Measurements from ENCODE around the gene TMEM114. TPM values are rescaled to one million over a fixed set of nuclear protein-coding genes. Genes with fewer than 3 reads are reported as not detected.
A peak's percentile ranks its signal among the peaks of the same experiment; 100 is the strongest.
"Not testable (repeated sequence)": the region's sequence is repeated elsewhere in the genome, so short reads cannot be mapped to it uniquely, and the experiment has no call there.

The TMEM114 gene
- total RNA-seq, 1 experiment from 2014 or later = not detected

- no peak for DNase-seq (ENCODE audit: low spot score)
Observed at GRCh38 chr16:8576141-8577004, 13.9 kb downstream of the TMEM114 start.

DNA sequence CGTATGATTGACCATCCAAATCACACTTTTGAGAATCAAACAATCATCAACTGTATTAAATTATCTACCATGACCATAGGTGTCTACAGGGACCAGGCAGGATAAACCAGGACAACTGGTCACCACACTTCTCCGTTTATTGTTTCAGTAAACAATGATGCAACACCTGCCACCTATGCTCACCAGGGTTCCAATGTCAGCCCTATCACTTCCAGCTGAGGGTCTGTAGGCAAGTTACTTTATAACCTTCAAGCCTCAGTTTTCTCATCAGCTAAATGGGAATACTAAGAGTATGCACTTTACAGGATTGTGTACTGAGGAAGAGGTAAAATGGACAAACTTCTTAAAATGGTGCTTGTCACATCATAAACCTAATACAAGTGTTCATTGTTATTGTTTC, 14.9 kb downstream of the TMEM114 start:
- DNase-seq (ENCODE audit: low spot score) = no peak

DNA sequence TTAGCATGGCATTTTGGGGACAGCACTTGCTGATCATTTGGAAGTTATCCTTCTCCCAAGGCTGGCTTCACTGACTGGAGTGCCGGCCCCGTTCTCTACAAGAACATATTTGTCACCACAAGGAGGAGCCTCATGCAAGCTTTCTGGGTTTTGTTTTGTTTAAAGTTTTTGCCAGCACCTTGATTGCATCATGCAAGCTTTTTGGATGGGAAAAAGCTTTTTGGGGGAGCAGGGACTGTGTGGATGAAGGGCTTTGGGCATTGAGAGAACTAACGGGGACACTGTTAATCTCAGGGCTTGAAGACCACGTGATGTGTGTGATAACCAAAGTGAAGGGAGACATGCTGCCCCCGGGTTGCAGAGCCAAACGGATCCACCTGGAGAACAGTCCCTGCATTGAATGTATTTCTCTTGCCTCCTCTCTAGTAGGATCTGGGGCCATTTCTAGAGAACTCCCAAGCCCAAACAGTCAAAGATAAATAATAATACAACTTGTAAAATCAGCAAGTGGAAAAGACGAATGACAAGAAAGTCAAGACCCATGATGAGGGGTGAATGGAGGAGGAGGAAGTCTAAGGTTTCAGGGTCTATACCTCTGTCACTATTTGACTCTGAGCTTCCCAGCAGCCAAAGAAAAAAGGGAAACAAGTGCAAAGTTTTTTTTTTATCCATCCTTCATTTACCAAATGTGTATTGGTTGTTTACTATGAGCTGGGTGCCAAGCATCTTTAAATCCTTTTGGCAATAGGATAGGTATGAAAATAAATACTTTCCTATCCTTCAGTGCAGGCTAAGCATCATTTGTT, 17.2 kb downstream of the TMEM114 start:
- peak; percentile 37 for DNase-seq (ENCODE audit: low spot score)

DNA sequence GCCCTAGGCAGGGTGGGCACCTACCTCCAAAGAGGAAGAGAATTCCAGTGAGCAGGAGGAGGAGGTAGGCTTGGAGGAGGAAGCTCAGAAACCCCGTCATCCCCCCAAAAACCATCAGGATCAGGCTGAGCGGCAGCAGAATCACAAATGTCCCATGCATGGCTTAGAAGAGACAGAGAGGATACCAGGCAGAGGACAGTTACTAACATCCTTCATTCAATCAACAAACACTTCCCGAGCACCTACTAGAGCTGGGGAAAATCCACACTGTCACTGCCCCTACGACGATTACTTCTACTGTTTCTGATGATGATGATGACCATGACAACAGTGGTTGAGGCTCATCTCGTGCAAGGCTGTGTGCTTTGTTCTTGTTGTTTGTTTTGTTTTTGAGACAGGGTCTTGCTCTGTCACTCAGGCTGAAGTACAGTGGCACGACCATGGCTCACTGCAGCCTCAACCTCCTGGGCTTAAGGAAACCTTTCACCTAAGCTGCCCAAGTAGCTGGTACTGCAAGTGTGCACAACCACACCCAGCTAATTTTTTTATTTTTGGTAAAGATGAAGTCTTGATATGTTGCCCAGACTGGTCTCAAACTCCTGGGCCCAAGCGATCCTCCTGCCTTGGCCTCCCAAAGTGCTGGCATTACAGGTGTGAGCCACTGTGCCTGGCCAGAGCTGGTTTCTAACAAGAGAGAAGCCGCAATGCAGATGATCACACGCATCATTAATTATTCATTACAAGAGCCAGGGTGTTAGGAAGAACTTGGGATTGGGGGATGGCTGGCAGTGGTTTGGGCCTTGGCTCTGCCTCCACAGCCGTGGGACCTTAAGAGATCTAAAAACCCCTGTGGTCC, 18.0 kb downstream of the TMEM114 start:
- no peak for DNase-seq (ENCODE audit: low spot score)

GRCh38 chr16:8571061-8571596, 19.2 kb downstream of the TMEM114 start:
- no peak for DNase-seq (ENCODE audit: low spot score)

- DNase-seq (ENCODE audit: low spot score) = not testable (repeated sequence)
Observed at GRCh38 chr16:8570393-8570792, 19.9 kb downstream of the TMEM114 start.

DNA sequence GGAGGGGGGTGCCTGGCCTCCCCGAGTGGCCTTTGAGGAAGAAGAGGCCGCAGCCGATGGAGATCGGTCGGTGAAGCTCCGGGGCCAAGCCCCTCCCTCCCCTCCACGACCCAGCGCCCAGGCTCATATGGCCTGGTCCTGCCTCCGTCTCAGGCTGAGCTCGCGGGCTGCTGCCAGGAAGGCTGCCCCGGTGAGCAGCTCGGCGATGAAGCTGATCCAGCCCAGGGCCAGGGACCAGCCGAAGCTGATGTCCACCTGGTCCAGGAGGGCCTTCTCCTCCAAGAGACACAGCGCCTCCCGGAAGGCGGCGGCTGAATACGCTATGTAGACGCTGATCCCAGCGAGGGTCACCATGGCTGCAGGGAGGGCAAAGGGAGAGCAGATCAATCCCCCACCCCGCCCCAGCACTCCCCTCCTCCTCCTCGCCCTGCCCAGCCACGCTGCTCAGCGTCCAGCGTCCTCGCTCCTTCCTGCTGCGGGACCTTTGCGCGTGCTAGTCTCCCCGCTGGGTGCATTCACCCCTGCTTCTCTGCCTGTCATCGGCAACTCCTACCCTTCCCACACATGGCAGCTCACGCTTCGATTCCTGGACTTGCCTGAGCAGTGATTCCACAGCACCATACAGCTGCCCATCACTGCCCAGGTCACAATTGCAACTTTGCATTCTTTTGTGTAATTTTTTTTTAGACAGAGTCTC, 20.5 kb downstream of the TMEM114 start:
- DNase-seq (ENCODE audit: low spot score) = no peak

DNA sequence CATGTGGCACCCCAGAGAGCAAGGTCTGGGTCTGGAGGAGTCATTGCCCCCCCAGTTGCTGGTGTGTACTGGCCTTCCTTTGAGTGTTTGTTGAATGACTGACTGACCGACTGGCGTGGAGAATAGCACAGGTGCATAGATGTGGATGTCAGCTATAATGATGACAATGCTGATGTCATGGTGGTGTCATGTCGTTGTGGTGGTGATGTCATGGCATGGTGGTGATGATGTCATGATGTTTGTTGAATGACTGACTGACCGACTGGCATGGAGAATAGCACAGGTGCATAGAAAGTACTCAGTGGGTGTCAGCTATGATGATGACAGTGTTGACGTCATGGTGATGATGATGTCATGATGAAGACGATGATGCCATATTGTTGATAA, 22.1 kb downstream of the TMEM114 start:
- no peak for DNase-seq (ENCODE audit: low spot score)

DNA sequence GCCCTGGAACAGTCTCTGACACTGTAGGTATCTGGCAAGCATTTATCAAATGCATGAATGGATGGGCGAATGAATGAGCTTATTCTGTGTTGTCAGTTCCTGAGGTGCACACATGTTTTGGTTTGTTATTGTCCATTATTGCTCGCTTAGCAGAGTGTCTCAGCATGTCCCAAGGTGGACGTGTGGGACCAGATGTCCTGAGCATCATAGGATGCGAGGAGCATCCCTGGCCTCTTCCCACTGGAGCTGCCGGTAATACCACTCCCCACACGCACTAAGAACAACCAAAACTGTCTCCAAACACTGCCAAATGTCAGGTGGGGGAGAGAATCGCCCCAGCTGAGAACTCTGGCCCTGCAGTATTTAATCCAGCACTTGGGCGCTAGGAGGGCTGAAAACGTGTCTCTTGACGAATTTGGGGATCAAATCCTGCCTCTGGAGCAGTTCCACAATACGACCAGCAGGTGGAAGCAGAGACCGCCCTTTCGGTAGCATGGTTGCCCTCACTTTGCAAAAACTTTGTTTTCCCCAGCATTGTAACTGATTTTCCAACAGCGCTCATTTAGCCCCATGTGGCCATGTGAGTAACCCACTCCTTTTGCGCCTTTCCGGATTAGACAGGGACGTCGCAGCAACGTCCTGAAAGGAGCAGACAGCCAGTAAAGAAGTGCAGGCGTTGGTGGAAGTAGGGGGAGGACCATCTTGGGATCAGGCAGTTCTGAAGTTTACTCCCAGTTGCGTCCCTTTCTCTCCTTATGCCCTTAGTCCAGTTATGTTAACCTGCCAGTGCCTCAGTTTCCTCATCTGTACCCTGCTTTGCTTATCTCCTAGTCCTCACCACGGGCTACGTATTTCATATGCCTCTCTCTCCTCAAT, 22.7 kb downstream of the TMEM114 start:
- DNase-seq (ENCODE audit: low spot score) = peak; percentile 90

DNA sequence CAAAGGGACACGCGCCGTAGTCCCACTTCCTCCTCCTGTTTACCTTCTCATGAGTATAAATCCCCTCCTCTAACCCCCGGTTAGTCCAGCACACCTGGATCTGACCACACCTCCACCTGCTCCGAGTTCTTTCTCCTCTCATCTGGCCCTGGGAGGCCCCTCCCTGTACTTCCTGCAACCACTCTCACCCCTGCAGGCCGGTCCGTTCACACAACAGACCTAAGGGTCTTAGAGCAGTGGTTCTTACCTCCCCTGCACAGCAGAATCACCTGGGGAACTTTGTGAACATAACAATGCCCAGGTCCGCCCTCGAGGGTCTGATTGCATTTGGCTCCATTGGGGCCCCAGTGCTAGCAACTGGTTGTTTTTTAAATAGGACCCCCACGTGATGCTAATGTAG, 24.8 kb downstream of the TMEM114 start:
- DNase-seq (ENCODE audit: low spot score) = no peak

DNA sequence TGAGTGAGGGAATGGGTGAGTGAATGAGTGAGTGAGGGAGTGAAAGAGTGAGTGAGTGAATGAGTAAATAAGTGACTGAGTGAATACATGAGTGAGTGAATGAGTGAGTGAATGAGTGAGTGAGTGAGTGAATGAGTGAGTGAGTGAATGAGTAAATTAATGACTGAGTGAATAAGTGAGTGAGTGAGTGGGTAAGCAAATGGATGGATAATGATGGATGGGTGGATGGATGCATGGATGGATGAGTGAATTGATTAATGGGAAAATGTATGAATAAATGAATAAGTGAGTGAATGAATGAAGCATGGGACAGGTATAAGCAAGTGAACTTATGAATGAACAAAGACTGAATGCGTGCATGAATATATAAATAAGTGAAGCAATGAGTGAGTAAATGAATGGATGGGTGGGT, 25.4 kb downstream of the TMEM114 start:
- DNase-seq (ENCODE audit: low spot score) = no peak

DNA sequence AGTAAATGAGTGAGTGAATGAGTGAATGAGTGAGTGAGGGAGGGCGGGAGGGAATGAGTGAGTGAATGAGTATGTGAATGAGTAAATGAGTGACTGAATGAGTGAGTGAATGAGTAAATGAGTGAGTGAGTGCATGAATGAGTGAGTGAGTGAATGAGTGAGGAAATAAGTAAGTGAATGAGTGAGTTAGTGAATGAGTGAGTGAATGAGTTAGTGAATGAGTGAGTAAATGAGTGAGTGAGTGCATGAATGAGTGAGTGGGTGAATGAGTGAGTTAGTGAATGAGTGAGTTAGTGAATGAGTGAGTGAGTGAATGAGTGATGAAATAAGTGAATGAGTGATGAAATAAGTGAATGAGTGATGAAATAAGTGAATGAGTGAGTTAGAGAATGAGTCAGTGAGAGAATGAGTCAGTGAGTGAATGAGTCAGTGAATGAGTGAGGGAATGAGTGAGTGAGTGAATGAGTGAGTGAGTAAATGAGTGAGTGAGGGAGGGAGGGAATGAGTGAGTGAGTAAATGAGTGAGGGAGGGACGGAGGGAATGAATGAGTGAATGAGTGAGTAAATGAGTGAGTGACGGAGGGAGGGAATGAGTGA, 26.3 kb downstream of the TMEM114 start:
- not testable (repeated sequence) for DNase-seq (ENCODE audit: low spot score)

DNA sequence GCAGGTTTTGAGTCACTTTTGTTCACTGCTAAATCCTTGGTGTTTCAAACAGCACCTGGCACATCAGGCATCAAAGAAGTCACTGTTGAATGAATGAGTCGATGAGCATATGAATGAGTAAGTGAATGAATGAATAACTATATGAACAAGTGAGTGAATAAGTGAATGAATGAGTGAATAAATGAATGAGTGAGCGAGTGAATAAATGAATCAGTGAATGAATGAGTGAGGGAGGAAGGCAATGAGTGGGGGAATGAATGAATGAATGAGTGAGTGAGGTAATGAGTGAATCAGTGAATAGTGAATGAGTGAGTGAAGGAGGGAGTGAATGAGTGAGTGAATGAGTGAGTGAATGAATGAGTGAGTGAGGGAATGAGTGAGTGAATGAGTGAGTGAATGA, 28.8 kb downstream of the TMEM114 start:
- DNase-seq (ENCODE audit: low spot score) = no peak

GRCh38 chr16:8555400-8555799, 34.9 kb downstream of the TMEM114 start:
- DNase-seq (ENCODE audit: low spot score) = no peak

GRCh38 chr16:8554881-8555280, 35.4 kb downstream of the TMEM114 start:
- DNase-seq (ENCODE audit: low spot score) = no peak

- DNase-seq (ENCODE audit: low spot score) = no peak
Observed at GRCh38 chr16:8554022-8554421, 36.3 kb downstream of the TMEM114 start.

DNA sequence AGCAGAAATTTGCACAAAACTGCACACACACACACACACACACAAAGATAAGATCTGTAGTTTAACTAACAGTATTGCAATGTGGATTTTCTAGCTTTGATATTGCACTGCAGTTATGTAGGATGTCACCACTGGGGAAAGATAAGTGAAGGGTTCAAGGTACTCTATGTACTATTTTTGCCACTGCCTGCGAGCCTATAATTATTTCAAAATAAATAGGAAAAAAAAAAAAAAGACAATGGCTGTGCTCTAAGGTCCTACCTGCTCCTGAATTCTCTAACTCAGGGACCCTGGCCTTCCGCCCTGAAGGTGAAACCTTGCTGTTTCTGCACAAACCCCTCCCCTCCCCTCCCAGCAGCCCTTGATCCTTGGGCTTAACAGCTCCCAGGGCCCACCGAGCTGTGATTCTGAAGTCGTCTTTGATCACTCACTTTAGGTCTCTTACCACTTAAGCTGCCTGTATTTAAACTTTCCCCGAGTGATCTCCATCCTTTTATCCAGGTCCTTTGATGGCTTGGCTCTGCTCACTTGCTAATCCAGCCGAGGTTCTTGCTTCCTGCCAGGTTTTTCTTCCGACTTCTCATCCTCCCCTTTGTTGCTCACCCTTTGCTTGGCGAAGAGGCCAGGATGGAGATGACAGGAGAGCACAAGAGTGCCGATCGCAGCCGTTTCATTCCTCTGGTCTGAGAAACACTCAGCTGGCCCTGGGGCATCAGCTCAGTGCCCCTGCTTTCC, 37.7 kb downstream of the TMEM114 start:
- DNase-seq (ENCODE audit: low spot score) = no peak

DNA sequence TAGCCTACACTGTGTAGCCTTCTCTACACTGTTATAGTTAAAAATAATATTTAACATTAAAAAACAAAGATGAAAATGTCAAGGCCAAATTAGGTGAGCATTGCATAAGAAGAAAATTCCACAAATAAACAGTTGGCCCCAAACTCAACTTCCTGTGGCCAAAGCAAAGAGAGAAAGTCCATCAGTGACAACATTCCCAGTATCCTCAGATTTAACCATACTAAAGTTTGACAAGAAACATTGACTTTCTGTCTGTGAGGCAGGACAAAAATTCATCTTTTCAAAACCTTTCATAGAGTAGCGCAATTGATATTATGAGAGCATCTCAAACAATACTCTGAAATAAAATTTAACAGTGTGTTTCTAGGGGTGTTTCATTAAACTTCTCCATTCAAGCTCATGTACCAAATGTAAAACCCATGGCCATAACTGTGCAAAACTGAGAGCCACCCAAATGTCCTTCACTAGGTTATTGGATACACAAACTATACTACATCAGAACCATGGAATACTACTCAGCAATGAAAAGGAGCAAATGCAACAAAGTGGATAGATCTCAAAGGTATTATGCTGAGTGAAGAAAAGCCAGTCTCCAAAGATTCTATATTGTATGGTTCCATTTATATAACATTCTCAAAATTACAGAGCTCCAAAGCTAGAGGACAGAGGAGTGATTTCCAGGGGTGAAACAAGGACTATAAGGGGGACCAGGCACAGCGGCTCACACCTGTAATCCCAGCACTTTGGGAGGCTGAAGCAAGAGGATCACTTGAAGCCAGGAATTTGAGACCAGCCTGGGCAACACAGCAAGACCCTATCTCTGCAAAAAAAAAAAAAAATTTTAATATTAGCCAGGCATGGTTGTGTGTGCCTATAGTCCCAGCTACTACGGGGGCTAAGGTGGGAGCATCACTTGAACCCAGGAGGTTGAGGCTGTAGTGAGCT, 38.7 kb downstream of the TMEM114 start:
- DNase-seq (ENCODE audit: low spot score) = no peak

Measured in A172 (cell line).